AG09319 (cell line): Measurements from ENCODE around the gene GNMT.
"Not testable (repeated sequence)": the region's sequence is repeated elsewhere in the genome, so short reads cannot be mapped to it uniquely, and the experiment has no call there.

ENCODE experiments used
- DNase-seq: peaks from one replicate; pipeline ENCODE4 v3.0.0-alpha.2; 2010; ENCODE audit warnings: low read depth; ENCODE audit errors: extremely low read depth
- CTCF ChIP-seq: IDR thresholded peaks from 2 replicates; pipeline ENCODE4 v1.5.1; 2011; ENCODE audit warnings: low read depth, mild to moderate bottlenecking, inconsistent platforms, low read length, moderate library complexity

The GNMT gene

GRCh38 chr6:42937548-42938427 is 22.8 kb upstream of the GNMT start:
- DNase-seq = no peak
- TF ChIP-seq CTCF = no peak

GRCh38 chr6:42938428-42938796 is 22.1 kb upstream of the GNMT start:
- no peak for DNase-seq
- no peak for TF ChIP-seq CTCF

GRCh38 chr6:42938987-42939809 is 21.4 kb upstream of the GNMT start:
- DNase-seq = no peak
- TF ChIP-seq CTCF = no peak

GRCh38 chr6:42939810-42940167 is 20.8 kb upstream of the GNMT start:
- no peak for DNase-seq

GRCh38 chr6:42940493-42941045 is 20.0 kb upstream of the GNMT start:
- TF ChIP-seq CTCF = no peak
- DNase-seq = no peak

More at GRCh38 chr6:42939810-42940167, 20.8 kb upstream of the GNMT start:
- no peak for TF ChIP-seq CTCF

GRCh38 chr6:42941356-42941755 is 19.2 kb upstream of the GNMT start:
- not testable (repeated sequence) for DNase-seq

- DNase-seq = no peak
- TF ChIP-seq CTCF = no peak
Observed at GRCh38 chr6:42942444-42942843, 18.1 kb upstream of the GNMT start.
